GM21723 (cell line): ENCODE results near the gene ALK.

Experiments
- ATAC-seq: cut with Tn5 transposase; IDR thresholded peaks from one replicate; pipeline ENCODE4 v1.9.1; 2021; ENCODE audit warnings: mild to moderate bottlenecking, moderate library complexity; ENCODE audit not compliant: unreplicated experiment

ALK gene

DNA sequence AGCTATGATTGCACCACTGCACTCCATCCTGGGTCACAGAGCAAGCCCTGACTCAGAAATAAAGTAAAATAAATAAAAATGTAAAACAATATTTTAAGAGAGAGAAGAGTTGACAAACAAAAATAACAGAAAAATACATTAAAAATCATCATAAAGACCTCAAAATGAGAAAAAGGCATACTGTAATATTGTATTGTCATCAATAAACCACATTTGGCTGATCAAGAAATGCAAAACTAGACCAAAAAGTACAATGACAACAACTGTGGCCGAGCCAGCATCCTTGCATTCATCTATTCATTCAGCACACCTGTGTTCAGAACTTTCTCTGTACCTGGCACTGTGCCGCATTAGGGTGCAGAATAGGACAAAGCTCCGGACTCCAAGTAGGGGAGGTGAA lies 121.8 kb downstream of the ALK start:
- ATAC-seq, result no peak

DNA sequence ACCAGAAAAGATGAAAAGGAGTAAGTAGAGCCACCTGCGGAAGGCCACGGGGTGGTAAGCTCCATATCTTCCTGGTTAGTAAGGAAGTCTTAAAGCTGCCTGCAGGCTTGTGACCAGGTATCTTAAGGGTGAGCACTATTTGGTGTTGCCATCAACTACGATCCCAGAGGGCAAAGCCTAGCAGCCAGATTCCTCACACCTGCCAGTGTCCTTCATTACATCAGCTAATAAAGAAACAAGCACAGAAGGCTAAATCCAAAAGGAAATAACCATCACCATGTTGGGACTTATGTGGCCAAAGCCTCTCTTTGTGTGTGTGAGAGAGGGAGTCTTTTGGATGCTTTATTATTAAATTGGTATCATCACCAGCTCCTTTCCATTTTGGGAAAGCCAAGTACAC lies 123.5 kb downstream of the ALK start:
- no peak for ATAC-seq

DNA sequence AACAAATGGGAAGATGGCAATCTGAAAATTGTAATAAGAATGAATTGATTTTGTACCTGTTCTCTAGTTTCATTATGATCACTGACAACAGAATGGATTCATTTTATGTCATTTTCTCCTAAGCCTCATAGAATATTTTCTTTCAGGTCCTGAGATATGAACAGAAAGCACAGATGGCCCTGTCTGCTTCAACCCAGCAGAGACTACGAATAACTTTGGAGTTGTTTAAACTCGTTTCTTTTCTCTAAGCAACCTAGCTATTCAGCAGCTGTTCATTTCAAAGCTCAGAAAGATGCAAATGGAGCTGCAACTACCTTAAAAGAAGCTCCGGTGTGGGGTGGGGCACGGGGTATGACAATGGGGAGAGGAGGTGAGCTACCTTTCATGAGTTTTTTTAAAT lies 124.9 kb downstream of the ALK start:
- ATAC-seq, result no peak

DNA sequence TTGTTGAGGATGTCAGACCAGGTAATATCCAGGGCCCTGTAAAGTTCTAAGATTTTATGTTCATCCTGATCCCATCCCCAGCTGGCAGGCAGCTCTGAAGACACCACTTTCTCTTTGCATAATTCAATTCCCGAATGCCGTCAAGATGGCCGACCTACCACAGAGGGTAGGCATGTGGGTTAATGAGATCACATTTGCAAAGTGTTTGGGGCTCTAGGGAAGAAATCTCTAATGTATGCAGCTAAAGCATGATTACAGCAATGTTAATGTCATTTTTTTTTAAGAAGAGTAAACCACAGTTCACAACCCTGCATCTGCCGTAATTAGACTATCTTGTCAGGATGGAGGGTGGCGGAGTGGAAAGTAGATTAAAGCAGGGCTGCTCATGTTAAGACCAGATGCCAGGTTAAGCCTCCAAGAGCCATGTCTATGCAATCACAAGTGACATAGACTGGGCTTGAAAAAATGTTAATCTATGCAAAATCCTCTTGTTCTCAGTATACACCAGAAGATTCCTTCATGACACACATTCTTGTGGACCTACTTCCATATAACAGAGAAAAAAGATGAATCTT lies 131.4 kb downstream of the ALK start:
- no peak for ATAC-seq

DNA sequence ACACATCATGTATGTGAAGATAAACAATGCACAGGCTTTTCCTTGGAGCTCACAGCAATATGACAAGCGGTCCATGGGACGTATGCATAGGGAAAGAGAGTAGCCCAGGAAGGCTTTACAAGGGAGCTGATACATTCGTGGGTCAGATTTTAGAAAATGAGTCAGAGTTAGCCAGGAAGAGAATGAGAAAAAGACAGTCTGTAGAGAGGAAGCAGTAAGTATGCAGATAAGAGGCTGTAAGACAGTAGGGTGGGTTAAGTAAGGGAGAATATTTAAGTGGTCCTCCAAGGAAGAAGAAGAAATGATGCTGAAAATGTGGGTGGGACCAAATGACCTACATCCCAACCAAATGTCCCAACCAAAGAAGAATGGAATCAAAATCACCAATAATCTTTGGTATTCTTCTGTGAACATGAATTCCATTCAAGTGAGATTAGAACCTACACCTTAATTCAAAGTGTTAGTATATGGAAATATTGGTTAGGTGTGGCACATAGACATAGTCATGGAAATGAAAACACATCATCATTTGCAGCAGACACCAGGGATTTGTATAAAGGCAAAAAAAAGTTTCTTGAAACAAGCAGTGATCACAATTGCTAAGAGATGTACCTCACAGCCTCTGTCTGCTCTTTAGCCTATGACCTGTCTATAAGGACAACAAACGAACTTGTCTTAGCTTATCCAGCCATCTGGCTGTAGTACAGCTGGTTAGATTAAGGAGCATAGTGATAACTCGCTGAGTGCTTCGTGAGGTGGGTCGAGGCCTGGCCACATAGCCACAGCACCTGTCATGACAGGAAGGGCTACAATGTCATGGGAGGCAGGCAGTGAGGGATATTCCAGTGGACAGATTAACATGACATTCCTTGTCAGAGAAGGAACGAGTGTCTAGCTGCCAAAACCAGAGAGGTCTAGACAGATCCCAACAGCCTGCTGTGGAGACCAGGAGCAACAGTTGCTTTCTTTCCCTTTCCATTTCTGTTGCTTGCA lies 133.6 kb downstream of the ALK start:
- no peak for ATAC-seq

DNA sequence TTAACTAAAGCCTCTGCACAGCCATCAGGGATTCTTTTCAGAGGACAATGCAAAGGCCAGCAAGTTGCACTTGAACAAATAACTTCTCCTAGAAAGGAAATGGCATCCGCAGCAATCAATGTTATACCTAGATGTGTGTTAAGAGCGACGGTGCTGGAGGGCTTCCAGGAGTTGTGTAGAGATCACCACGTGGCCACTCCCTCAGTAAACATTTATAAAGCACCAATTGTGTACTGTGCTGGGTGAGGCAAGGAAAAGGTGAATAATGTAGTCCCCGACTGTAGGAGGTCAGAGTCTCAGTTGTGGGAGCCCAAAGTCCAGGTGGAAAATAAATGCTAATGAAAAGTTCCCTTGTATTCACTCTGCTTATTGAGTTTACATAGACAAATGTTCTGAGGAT lies 135.0 kb downstream of the ALK start:
- ATAC-seq, result no peak

DNA sequence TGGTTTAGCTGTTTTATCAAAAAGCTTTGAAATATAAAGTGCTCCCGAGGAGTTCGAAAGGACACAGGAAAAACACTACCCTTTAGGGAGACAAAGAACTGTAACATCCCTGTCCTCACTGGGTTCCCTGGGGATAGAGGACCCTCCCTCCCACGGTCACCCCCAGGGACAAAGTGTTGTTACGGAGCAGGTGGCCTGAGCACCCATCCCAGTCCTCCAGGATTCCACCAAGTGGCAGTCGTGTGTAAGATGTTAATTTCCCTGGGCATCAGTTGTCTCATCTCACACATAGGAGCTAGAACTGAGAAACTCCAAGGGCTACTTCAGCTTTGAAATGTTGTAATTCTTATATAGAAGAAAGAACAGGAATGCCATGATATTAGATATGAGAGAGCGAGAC lies 137.7 kb downstream of the ALK start:
- no peak for ATAC-seq

DNA sequence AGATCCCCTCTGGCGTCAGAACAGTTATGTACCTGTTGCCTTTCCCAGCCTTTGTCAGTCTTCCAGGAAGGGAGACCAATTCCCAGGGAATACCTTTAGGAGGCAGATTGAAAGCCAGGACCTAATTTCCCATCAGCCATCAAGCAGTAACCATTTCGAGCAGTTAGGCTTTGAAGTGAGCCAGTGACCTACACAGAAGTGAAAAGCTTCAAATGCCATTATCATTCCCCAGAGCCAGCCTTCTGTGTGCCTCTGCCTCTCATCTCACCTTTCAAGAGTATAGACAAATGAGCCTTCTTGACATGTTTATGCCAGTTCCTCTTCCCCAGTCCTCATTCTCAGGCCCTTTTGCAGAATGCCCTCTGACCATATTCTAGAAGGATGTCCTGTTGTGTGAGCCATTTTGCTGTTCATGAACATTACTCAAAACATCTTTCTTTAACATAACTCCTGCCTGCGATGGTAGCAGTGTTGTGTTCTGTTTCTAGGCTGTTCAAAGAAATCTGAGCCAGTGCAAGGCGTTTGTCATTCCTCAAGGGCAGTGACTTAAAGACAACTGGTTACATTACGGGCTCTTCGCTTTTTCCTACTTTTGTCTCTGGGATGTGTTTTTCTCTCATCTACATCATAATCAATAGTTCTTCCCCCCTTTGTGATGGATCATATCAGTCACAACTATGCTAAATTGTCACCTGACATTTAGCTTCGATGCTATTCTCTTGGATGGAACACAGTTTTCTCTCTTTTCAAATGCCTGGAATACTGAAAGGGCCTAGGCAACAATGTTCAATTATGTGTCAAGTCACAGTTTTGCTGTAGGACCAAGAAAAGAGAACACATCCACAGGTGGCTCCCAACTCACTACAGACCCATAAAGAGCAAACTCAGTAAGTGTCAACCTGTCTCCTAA lies 138.6 kb downstream of the ALK start:
- no peak for ATAC-seq

DNA sequence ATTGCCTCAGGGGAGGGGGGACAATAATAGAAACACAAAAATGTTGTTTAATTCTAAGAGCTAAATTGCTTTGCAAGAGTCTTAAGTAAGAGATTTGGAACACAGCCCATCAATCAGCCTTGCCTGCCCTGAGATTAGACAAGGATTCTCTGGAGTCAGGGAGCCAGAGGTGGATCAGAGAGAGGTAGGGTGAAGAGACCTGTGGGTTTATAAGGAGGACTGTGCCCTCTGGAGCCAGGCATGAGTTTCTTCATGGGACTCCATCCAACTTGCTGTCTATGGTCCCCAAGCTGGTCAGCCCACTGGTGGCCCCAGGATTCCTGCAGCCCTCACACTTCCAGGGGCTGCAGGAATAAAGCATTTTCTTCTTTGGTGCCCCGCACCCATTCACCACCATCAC lies 139.3 kb downstream of the ALK start:
- no peak for ATAC-seq

DNA sequence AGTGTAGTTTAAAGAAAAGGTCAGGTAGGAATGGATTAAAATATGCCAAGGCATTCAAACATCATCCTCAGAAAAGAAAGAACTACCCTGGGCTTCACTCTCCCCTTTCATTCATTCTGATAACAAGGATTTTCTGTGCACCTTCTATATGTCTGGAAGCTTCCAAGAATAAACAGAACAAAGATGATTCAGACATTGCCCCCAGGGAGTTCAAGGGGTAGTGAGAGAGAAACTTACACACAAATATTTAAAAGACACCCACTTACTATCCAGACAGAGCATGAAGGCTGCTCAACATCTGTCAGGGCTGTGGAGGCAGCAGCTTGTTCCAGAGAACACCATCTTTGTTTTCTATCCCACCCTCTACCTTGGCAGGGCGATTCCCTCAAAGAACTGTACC lies 140.5 kb downstream of the ALK start:
- ATAC-seq, result no peak

DNA sequence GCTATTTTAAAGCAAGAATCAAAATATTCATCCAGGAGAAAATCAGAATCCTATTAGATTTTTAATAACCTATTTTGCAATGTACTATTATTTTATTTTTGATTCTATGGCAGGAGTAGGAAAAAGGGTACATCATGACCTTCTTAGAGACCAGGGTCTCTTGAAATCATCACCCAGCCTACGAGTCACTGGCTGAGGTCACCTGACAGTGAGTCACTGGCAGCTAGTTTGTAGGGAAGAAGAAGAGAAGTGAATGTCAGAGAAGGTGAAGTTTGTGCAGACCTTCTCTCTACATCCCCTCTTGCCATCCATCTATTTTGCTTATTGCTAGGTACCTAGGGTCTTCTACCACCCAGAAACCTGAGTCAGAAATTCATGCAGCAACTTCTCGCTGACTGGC lies 144.2 kb downstream of the ALK start:
- ATAC-seq, result no peak

DNA sequence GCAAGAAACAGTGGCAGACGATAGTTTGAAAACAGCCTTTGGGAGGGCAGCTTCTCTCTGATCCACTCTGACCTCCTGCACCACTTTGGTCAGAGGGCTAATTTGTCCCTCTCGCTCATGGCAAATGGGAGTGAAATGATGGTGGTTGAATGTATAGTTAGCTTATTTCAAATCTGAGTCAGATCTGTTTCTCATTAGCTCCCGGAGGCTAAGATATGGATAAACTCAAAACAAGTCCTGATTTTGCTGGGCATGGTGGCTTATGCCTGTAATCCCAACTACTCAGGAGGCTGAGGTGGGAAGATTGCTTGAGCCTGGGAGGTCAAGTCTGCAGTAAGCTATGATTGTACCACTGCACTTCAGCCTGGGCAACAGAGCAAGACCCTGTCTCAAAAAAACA lies 145.0 kb downstream of the ALK start:
- ATAC-seq, result no peak

DNA sequence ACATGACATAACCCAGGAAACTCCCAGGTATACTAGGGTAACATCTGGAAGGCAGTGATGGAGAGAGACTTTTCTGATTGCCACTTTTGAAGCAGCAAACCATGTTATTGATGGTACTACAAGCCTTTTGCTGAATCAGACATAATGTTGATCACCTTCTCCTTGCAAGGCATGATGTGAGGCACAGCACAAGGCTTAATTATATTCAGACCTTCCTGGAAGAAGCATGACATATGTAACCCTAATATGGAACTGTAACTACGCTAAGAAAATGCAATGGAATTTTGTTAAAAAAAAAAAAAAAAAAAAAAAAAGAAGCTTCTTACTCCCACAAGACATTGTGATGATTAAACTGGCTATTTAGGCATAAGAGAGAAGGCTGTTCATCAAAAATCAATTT lies 145.4 kb downstream of the ALK start:
- ATAC-seq, result no peak

DNA sequence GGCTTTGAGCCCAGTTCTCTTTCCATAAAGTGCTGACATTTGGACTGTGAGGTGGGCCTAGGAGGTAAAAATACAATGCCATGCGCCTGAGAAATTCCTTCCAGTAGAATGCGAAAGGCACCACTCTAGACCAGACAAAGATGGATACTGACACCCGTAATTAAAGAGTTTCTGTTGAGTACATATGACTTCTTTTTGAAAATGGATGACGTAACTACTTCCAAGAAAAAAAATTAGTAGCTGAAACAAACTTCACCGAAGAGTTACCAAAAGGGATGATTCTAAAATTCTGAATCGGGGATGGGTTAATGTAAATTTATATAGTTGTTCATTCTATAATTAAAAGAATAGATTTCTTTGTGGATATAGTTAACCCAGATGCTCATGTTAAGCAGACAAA lies 146.8 kb downstream of the ALK start:
- ATAC-seq, result no peak

DNA sequence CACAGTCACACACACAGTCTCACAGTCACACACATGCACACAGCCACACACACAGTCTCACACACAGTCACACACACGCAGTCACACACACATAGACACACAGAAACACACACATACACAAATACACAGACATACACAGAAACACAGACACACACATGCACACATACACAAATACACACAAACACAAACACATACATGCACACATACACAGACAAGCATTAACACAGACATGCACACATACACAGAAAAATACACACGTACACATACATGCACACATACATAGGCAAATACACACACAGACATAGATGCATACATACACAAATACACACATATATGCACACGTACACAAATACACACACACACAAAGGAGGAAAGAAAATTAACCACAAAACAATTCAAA lies 150.5 kb downstream of the ALK start:
- ATAC-seq, result no peak

DNA sequence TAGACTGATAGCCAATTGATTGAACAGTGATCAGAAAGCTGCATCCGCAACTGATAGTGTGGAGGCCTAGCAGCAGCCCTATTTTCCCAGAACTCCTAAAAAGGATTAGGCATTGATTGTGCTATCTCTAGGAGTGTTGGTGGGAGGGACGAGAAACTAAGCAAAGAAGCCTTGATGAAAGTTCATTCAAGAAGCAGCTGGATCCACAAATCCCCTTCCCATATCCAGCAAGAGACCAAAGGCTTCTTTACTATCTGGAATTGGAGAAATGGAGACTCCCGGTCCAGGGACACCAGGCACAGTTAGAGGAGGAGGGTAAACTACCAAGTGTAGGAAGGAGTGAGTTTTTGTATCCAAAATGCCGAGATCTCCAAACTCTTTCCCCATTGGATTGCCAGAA lies 151.5 kb downstream of the ALK start:
- ATAC-seq, result no peak

DNA sequence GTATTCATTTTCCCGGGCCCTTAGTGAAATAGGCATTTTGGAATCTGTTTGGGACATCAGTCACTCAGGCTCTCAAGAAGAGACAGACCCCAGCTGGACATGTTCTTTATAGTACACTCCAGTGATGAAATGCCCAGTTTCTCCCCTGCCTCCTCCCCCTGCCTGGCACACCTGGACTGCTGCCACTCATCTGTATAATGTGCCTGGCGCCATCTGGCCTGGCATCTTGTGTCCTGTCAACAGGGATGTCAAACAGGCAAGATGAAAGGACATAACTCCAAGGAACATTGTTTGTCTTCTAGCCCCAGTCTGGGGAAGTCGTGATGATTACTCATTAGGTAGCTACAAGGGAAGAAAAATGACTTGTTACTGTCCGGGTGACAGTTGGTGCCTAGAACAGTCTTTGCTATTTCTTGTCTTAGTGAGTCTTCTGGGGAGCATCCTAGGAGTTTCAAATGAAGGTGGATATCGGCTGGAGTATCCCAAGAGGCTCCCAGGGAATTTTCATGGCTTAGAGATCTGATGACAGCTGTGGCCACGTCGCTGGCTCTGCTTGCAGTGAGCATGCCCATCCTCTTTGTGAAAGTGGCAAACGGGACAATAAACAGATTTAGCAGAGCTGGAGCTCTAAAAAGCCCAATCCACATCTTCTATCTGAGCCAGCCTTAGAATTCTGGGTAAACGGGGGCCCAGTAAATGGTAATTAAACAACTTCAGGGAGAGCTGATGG lies 153.6 kb downstream of the ALK start:
- no peak for ATAC-seq

DNA sequence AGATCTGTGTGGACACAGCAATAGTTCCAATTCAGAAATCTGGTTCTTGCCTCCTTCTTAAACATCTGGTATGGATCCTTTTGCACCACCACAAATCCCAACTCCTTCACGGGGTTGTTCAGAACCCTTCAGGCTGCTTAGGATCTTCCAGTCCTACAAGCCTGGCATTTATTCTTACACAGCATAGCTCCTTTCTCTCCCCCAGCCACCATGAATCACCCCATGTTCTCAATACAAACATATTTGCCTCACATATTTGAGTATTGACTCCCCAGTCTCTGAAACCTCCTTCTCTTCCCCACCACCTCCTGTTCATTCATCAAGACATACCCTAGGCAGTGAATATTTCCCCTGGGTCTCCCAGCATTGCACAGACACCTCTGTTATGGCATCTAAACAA lies 155.2 kb downstream of the ALK start:
- ATAC-seq, result no peak

DNA sequence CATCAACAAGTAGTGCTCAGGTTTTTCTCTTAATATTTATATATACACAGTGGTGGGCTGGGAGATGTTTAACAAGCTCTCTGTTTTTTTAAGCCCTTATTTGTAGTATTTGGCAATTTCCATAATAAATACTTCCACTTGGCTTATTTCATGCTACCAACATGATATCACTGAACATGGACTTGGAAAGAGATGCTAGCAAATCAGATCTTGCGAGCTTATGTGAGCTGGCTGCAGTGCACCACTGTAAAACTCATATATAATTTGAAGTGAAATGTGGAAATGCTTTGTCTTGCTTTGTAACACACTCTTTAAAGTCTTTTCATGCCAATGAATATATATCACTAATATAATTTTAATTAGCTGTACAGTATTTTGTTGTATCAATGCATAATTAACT lies 155.7 kb downstream of the ALK start:
- no peak for ATAC-seq

DNA sequence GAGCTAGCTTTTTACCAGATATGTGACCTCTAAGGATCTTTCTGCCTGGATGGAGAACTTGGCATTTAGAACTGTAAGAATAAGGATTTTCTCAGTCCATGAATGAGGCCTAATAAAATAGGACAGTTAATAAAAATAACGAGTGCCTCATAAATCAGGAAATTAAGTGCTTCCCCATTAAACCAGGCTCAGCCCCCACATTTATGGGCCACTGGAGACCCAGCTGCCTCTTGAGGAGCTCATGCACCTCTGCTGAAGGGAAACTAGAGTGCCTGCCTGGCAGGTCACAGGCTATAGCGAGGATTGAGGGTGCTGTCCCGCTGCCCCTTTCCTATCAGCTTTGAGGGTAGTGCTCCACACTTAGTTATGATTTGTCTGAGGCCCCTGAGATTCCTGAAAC lies 158.0 kb downstream of the ALK start:
- no peak for ATAC-seq

DNA sequence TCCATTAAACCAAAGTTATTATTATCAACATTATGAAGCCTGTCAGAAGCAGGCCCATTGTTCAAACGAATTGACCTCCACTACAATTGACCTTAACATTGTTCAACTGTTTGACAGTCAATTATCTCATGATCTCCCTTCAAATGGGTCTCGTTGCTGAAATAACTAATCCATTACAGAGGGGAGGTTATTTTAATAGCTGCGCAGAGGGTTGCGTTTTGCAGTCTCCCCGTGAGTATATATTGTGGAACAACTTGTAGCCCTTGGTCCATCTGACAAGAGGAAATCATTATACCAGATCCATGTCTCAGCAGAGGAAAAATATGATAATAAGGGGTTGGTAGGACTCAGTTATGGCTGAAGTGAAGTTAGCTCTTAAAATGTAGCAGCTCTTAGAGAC lies 159.1 kb downstream of the ALK start:
- ATAC-seq, result no peak
